ENCODE results near the gene BPIFB2. TPM values are rescaled to one million over a fixed set of nuclear protein-coding genes. Genes with fewer than 3 reads are reported as not detected.

Gene BPIFB2
- total RNA-seq, 2 experiments from 2014 or later = not detected

DNA sequence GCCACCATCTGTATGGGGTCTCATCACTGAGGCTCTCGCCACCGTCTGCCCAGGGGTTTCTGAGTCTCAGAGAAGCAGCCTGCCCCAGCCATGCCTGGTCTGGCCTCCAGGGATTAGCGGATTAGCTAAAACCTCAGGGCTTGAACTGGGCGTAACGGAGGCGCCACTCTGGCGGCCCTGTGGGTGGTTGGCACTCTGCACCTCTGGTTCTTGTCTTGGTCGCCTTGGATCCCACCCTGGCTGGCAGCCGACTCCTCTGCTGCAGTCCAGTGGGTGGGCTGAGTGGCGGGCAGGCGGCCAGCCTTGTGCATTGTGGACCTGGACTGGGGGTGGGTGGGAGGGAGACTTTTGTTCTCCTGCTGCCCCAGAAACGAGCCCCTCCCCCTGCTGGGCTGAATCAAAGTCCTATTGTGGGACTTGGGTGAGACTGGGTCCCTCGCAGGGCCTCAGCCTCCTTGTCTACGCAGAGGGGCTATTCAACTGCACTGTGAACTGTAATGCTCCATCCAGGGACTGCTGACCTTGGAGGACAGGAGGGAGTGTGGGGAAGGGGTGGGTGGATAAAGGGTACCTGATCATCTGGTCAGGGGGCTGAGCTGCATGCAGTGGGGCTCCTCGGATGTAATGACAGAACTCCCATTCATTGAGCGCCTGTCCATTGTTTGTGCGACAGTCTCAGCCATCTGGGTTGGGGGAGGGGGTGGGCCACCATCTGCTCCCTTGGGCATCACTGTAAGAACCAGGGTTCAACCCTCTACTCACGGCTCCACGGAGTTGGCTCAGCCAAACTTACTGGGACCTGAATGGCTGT, 27.2 kb upstream of the BPIFB2 start:
- Mint-ChIP-seq H3K4me1 (ENCODE audit: low read depth) (peaks cover 17% of the 10 kb centered on the region), H3K36me3 (peaks cover 8% of the 10 kb centered on the region), H3K9me3 (peaks cover 16% of the 10 kb centered on the region), H3K27me3 (no peaks in the 10 kb centered on the region), H3K4me3 (no peak overlapping the region), H3K27ac (no peak overlapping the region)
- no peak for DNase-seq
- POLR2A ChIA-PET = no interaction called here
- CTCF ChIA-PET = no interaction called here
- intact Hi-C loops (cut with micrococcal nuclease) = no loop called here

DNA sequence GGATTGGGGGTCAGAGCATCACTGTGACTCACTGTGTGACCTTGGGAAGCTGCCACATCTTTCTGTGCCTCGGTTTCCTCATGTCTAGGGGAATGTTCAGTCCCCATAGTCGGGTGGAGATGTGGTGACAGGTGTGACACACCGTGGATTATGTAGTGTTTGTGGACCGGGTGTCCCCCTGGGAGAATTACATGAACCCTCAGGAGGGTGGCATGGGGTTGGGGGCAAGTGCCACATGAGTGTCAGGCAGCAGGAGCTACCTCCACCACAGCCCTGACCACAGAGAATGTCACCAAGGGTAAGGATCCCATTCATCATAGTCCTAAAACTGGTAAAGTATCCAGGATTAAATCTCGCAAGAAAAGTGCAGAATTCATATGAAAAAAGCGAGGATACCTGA, 26.5 kb upstream of the BPIFB2 start:
- DNase-seq = no peak
- Mint-ChIP-seq H3K36me3 (peaks cover 7% of the 10 kb centered on the region), H3K4me1 (ENCODE audit: low read depth) (peaks cover 17% of the 10 kb centered on the region), H3K9me3 (peaks cover 11% of the 10 kb centered on the region), H3K27me3 (no peaks in the 10 kb centered on the region), H3K4me3 (no peak overlapping the region), H3K27ac (no peak overlapping the region)
- intact Hi-C loops (cut with micrococcal nuclease) = no loop called here
- ChIA-PET POLR2A (no interaction called here), CTCF (no interaction called here)

DNA sequence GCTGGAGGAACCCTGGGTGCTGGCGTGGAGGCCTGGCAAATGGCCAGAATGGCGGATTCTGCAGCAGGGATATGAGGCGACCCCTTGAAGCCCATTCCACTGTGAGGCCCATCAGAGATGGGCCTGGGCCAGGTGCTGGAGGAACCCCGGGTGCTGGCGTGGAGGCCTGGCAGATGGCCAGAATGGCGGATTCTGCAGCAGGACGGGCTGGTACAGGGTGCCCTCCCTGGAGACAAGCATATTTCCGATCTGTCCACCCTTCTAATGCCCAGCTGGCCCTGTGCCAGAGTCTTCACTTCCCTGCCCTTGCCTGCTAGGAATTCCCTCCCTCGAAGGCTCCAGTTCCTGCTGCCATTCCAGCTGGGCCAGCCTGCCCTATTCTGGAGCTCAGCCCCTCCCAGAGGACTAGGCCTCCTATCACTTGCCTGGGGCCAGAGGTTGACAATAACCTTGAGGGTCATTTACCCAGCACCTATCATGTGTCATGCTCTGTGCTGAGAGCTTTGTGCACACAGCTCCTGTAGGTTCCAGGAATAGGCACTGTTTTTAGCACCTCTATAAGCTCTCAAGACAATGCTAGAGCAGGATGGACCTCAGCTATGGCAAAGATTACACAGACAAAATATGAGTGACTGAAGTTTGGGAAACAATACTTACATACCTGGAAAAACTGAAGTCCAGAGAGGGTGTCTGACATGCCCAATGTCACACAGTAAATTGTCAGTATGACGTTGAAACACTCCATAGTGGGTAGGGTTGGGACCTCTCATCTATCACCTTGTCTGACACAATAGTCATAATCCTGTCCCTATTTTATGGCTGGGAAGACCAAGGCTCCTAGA, 24.7 kb upstream of the BPIFB2 start:
- peaks cover 5% of the 10 kb centered on the region for H3K4me1 Mint-ChIP-seq (ENCODE audit: low read depth)
- POLR2A ChIA-PET = no interaction called here
- DNase-seq = no peak
- CTCF ChIA-PET = no interaction called here
- intact Hi-C loops (cut with micrococcal nuclease) = no loop called here
- H3K4me3 Mint-ChIP-seq = no peak overlapping the region
- no peaks in the 10 kb centered on the region for H3K27me3 Mint-ChIP-seq
- no peaks in the 10 kb centered on the region for H3K36me3 Mint-ChIP-seq
- no peak overlapping the region for H3K27ac Mint-ChIP-seq
- H3K9me3 Mint-ChIP-seq = no peaks in the 10 kb centered on the region

DNA sequence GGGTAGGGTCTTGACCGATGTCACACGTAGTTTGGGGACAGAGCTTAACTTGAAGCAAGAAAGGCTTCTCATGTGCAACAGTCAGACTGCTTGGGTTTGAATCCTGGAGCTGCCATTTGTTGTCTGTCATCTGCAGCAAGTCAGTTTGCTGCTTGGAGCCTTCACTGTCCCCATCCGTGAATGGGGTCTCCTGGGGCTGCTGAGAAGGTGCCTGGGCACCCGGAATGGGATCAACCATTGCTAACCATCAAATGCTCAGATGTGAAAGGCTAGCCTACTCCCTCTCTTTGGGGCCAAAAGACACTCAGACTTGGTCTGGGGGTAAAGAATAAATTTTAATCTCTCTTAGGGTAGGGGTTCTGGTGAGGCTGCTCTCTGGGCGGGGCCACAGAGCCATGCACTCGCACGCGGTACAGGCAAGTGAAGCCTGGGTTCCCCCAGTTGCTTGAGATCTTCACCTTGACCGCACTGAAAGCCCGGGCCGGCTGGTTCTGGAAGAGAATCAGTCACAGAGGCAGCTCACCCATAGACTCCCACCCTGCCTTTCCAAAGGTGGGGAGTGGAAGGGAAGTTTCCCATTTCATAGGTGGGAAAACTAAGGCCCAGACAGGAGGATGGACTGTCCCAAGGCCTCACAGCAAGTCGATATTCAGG, 23.9 kb upstream of the BPIFB2 start:
- POLR2A ChIA-PET = no interaction called here
- no peak overlapping the region for H3K27ac Mint-ChIP-seq
- H3K36me3 Mint-ChIP-seq = no peaks in the 10 kb centered on the region

DNA sequence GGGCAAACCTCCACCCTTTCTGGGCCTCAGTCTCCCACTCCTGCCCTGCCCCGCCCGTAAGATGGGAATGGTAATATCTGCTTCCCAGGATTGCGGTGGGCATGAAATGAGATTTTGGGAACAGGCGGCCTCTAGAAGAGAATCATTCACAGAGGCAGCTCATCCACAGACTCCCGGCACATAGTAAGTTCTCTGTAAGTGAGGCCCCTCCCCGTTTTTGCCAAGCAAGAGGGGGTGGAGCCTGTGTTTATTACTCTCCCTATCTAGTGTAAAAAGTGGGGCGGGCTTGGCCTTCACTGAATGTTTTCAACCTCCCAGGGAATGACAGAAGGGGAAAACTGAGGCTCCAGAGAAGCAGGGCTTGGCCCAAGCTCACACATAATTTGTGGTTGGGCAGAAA, 23.3 kb upstream of the BPIFB2 start:
- Mint-ChIP-seq H3K27me3 (no peaks in the 10 kb centered on the region), H3K36me3 (no peaks in the 10 kb centered on the region), H3K4me3 (no peak overlapping the region), H3K9me3 (no peaks in the 10 kb centered on the region), H3K4me1 (ENCODE audit: low read depth) (peaks cover 2% of the 10 kb centered on the region), H3K27ac (no peak overlapping the region)
- DNase-seq = no peak
- intact Hi-C loops (cut with micrococcal nuclease) = no loop called here
- POLR2A ChIA-PET = no interaction called here
- CTCF ChIA-PET = interaction anchor here (1.1 kb wide), 1 partner anchor 194 kb away, joined by 3 read pairs; no protein-coding TSS in a partner anchor

More for the DNA sequence above, 23.9 kb upstream of the BPIFB2 start:
- H3K27me3 Mint-ChIP-seq = no peaks in the 10 kb centered on the region
- DNase-seq = no peak
- H3K4me1 Mint-ChIP-seq (ENCODE audit: low read depth) = peaks cover 2% of the 10 kb centered on the region
- CTCF ChIA-PET = interaction anchor here (1.1 kb wide), 1 partner anchor 194 kb away, joined by 3 read pairs; no protein-coding TSS in a partner anchor
- no peak overlapping the region for H3K4me3 Mint-ChIP-seq
- intact Hi-C loops (cut with micrococcal nuclease) = no loop called here
- no peaks in the 10 kb centered on the region for H3K9me3 Mint-ChIP-seq

DNA sequence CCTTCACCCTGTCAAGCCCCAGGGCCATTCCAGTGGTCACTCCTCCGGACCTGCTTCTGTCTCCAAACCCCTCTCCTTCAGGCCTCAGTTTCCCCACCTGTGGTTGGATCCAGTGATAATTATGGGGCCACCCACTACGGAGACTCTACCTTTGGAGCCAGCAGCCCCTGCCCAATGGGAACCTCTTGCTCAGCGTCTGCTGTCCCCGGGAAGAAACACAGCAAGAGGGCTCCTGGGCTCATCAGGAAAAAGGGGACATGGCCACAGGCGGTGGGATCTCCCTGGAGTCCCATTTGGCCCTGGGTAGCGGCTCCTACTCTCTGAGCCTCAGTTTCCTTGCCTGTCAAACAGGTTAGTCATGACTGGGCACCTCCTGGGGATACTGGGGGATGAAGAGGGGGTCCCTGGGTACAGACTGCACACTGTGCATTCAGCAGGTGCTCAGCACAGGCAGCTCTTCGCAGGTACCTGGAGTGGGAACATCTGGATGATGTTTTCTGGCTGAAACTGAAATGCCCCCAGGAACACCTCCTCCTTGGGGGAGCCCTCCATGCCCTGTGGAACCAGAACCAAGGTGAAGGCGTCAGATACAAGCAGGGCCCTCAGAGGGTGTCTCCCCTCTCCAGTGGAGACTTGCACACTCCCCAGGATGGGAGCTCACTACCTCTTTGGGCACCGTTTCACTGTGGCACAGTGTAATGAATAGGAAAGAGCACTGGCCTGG, 22.7 kb upstream of the BPIFB2 start:
- POLR2A ChIA-PET = no interaction called here

DNA sequence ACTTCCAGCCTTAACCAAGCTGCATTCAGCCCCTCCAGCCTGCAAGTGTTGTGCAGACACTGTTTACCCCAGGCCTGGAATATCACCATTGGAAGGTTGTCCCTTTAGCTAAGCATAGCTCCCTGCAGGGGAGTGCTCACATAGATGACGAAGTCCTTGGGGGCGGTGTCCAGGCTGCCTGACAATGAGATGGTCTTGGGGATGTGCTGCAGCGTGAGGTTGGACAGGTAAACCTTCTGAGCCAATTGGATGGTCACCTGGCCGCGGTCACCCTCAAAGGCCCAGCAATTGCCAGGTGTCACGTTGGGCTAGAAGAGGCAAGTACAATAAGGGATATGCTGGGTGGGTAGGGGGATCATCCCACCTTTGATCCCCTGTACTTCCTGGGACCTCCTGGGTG, 21.9 kb upstream of the BPIFB2 start:
- no peak for DNase-seq
- intact Hi-C loops (cut with micrococcal nuclease) = no loop called here
- H3K27ac Mint-ChIP-seq = no peak overlapping the region
- POLR2A ChIA-PET = no interaction called here
- no peak overlapping the region for H3K4me3 Mint-ChIP-seq
- H3K36me3 Mint-ChIP-seq = no peaks in the 10 kb centered on the region
- peaks cover 4% of the 10 kb centered on the region for H3K4me1 Mint-ChIP-seq (ENCODE audit: low read depth)
- CTCF ChIA-PET = interaction anchor here (1.1 kb wide), 2 partner anchors 19 to 40 kb away, joined by 3 read pairs; no protein-coding TSS in a partner anchor
- H3K27me3 Mint-ChIP-seq = no peaks in the 10 kb centered on the region
- no peaks in the 10 kb centered on the region for H3K9me3 Mint-ChIP-seq

More for the DNA sequence above, 22.7 kb upstream of the BPIFB2 start:
- H3K36me3 Mint-ChIP-seq = no peaks in the 10 kb centered on the region
- H3K4me1 Mint-ChIP-seq (ENCODE audit: low read depth) = peaks cover 2% of the 10 kb centered on the region
- CTCF ChIA-PET = no interaction called here
- no peaks in the 10 kb centered on the region for H3K27me3 Mint-ChIP-seq
- no peak overlapping the region for H3K27ac Mint-ChIP-seq
- no peaks in the 10 kb centered on the region for H3K9me3 Mint-ChIP-seq
- no peak for DNase-seq
- intact Hi-C loops (cut with micrococcal nuclease) = no loop called here
- no peak overlapping the region for H3K4me3 Mint-ChIP-seq

DNA sequence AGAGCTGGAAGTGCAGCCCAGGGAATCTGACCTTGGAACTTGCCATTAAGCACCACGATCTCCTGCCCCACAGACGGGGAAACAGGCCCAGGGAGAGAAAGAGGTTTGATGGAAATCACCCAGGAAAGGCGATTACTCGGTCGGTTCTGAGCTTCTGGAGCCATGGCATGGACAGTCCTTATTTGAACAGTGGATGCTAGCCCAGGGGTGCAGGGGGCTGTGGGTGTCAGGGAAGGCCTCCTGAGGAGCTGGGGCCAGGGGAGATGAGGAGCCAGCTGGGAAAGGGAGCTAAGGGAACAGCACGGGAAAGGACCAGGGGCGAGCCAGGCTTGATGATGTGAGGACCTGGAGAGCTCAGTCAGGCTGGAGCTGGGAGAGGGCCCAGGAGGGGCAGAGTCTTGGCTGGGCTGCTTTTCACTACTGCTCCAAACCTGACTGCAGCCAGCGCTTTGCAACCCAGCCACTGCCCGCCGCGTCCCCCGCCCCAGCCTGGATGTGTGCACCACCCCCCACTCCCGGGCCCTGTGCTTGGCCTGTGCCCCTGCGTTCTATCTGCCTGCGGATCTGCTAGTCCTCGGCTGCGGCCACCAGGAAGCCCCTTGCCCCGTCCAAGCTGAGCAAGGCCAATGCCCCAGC, 21.1 kb upstream of the BPIFB2 start:
- H3K27ac Mint-ChIP-seq = no peak overlapping the region
- peaks cover 8% of the 10 kb centered on the region for H3K4me1 Mint-ChIP-seq (ENCODE audit: low read depth)
- DNase-seq = no peak
- ChIA-PET CTCF (interaction anchor here (1.1 kb wide), 2 partner anchors 19 to 41 kb away, joined by 3 read pairs; no protein-coding TSS in a partner anchor), POLR2A (interaction anchor here (1.0 kb wide), 1 partner anchor 15 kb away, joined by 3 read pairs; no protein-coding TSS in a partner anchor)
- H3K4me3 Mint-ChIP-seq = no peak overlapping the region
- H3K9me3 Mint-ChIP-seq = no peaks in the 10 kb centered on the region
- intact Hi-C loops (cut with micrococcal nuclease) = no loop called here
- H3K27me3 Mint-ChIP-seq = no peaks in the 10 kb centered on the region
- H3K36me3 Mint-ChIP-seq = no peaks in the 10 kb centered on the region

GRCh38 chr20:32987044-32987825, 20.3 kb upstream of the BPIFB2 start:
- ChIA-PET POLR2A (no interaction called here), CTCF (no interaction called here)
- intact Hi-C loops (cut with micrococcal nuclease) = no loop called here
- no peak for DNase-seq
- H3K36me3 Mint-ChIP-seq = no peaks in the 10 kb centered on the region
- no peaks in the 10 kb centered on the region for H3K27me3 Mint-ChIP-seq
- no peaks in the 10 kb centered on the region for H3K9me3 Mint-ChIP-seq
- peaks cover 6% of the 10 kb centered on the region for H3K4me1 Mint-ChIP-seq (ENCODE audit: low read depth)
- H3K4me3 Mint-ChIP-seq = no peak overlapping the region
- H3K27ac Mint-ChIP-seq = no peak overlapping the region

- Mint-ChIP-seq H3K27ac (no peak overlapping the region), H3K4me1 (ENCODE audit: low read depth) (peaks cover 6% of the 10 kb centered on the region), H3K9me3 (no peaks in the 10 kb centered on the region), H3K4me3 (no peak overlapping the region), H3K36me3 (no peaks in the 10 kb centered on the region), H3K27me3 (no peaks in the 10 kb centered on the region)
- ChIA-PET POLR2A (no interaction called here), CTCF (no interaction called here)
- intact Hi-C loops (cut with micrococcal nuclease) = no loop called here
- DNase-seq = no peak
Observed at GRCh38 chr20:32988008-32988407, 19.5 kb upstream of the BPIFB2 start.

Data from activated CD4-positive, alpha-beta memory T cell treated with anti-CD3 and anti-CD28 coated beads for 36 hours (primary cell).